Peyer's patch (tissue), 4 donors: Measurements from ENCODE around the gene SAPCD1.

Experiments used
- CTCF ChIP-seq, 6 experiments: fragments of 450-650 bp in 4 of 6; fragments of 200-600 bp in 2 of 6; sonication (generic) in 1 of 6; IDR thresholded peaks; one replicate each; pipeline ENCODE4 v1.5.1; 2017 to 2019; ENCODE audit warnings: antibody characterized with exemption in 6 of 6, mild to moderate bottlenecking in 3 of 6, moderate library complexity in 1 of 6
- POLR2A ChIP-seq, 2 donors: fragments of 450-650 bp; IDR thresholded peaks; one replicate each; pipeline ENCODE4 v1.5.1; 2017; ENCODE audit warnings: antibody characterized with exemption in 2 of 2, mild to moderate bottlenecking in 2 of 2, moderate library complexity in 2 of 2

GRCh38 chr6:31723980-31724691 is 38.3 kb upstream of the SAPCD1 start:
- TF ChIP-seq CTCF (IDR thresholded peaks at IDR 0.05) (no peak), POLR2A (IDR thresholded peaks at IDR 0.05) (no peak)
